MM.1S (cell line): Measurements from ENCODE around the gene SLC35F1.

Source experiments
- DNase-seq: peaks from one replicate; pipeline ENCODE4 v3.0.0-alpha.2; 2015
- H2AFZ ChIP-seq: fragments of 300-600 bp; sonication (generic); 2 replicates; pipeline ENCODE4 v1.6.0; 2016; ENCODE audit warnings: antibody characterized with exemption, low read length
- H3F3A ChIP-seq: fragments of 300-600 bp; sonication (generic); 2 replicates; pipeline ENCODE4 v1.6.1; 2016; ENCODE audit warnings: mild to moderate bottlenecking, antibody characterized with exemption, low read length, moderate library complexity, mixed read lengths; ENCODE audit not compliant: insufficient read depth
- H3K27ac ChIP-seq: fragments of 300-600 bp; sonication (generic); 2 replicates; pipeline ENCODE4 v1.5.1; 2016; ENCODE audit warnings: mild to moderate bottlenecking, low read length
- H3K27me3 ChIP-seq: fragments of 300-600 bp; sonication (generic); replicated peaks from 2 replicates; pipeline ENCODE4 v1.6.0; 2016; ENCODE audit warnings: low read length; ENCODE audit not compliant: insufficient read depth
- H3K36me3 ChIP-seq: fragments of 300-600 bp; sonication (generic); replicated peaks from 2 replicates; pipeline ENCODE4 v1.6.1; 2016; ENCODE audit warnings: mild to moderate bottlenecking, low read length, mixed read lengths; ENCODE audit not compliant: insufficient read depth
- H3K4me1 ChIP-seq: fragments of 300-600 bp; sonication (generic); 2 replicates; pipeline ENCODE4 v1.6.1; 2016; ENCODE audit warnings: low read length, mixed read lengths
- H3K4me2 ChIP-seq: fragments of 300-600 bp; sonication (generic); 2 replicates; pipeline ENCODE4 v1.6.0; 2016; ENCODE audit warnings: low read depth, low read length
- H3K4me3 ChIP-seq: fragments of 300-600 bp; sonication (generic); 2 replicates; pipeline ENCODE4 v1.5.1; 2016; ENCODE audit warnings: low read length, mixed read lengths
- H3K79me2 ChIP-seq: fragments of 300-600 bp; sonication (generic); 2 replicates; pipeline ENCODE4 v1.6.1; 2016; ENCODE audit warnings: mixed run types, low read length, mixed read lengths
- H3K9ac ChIP-seq: fragments of 300-600 bp; sonication (generic); 2 replicates; pipeline ENCODE4 v1.6.1; 2016; ENCODE audit warnings: low read length, mixed read lengths
- H3K9me2 ChIP-seq: fragments of 300-600 bp; sonication (generic); replicated peaks from 2 replicates; pipeline ENCODE4 v1.6.1; 2016; ENCODE audit warnings: mild to moderate bottlenecking, low read length, mixed read lengths; ENCODE audit not compliant: insufficient read depth
- H3K9me3 ChIP-seq: fragments of 300-600 bp; sonication (generic); replicated peaks from 2 replicates; pipeline ENCODE4 v1.6.1; 2016; ENCODE audit warnings: mild to moderate bottlenecking, low read length, mixed read lengths; ENCODE audit not compliant: insufficient read depth
- H4K20me1 ChIP-seq: fragments of 300-600 bp; sonication (generic); 2 replicates; pipeline ENCODE4 v1.6.1; 2016; ENCODE audit warnings: mild to moderate bottlenecking, low read length, moderate library complexity, mixed read lengths; ENCODE audit not compliant: insufficient read depth
- EZH2 ChIP-seq: fragments of 300-600 bp; sonication (generic); optimal IDR thresholded peaks from 2 replicates; pipeline ENCODE3; 2017; ENCODE audit warnings: low read depth, mild to moderate bottlenecking, antibody characterized with exemption, low read length, mixed read lengths
- EZH2phosphoT487 ChIP-seq: fragments of 300-600 bp; sonication (generic); IDR thresholded peaks from 2 replicates; pipeline ENCODE4 v1.6.1; 2018; ENCODE audit warnings: antibody characterized with exemption, low read length
- TF ChIP-seq, protein P1 (sequence below): fragments of 300-600 bp; sonication (generic); IDR thresholded peaks from 2 replicates; pipeline ENCODE4 v1.5.1; 2016; ENCODE audit warnings: antibody characterized with exemption, low read length, mixed read lengths

Gene SLC35F1

DNA sequence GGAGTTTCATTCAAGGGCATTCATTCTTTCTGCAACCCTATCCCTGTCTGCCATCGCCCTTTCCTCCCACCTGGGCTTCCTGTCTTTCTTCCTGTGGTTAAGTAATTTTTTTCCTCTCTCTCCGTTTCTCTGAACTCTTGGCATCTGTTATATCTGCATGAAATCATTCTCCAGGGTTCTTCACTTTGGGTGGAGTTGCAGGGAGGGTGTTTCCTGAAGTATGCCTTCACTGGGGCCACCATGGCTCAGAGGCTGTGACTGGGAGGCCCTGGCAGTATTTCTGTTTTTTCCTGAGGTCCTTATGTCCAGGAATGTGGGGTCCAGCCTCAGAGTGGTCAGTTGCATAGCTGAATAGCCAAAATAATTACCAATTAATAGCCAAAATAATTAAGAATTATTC, 137.2 kb downstream of the SLC35F1 start:
- TF ChIP-seq, protein P1, sequence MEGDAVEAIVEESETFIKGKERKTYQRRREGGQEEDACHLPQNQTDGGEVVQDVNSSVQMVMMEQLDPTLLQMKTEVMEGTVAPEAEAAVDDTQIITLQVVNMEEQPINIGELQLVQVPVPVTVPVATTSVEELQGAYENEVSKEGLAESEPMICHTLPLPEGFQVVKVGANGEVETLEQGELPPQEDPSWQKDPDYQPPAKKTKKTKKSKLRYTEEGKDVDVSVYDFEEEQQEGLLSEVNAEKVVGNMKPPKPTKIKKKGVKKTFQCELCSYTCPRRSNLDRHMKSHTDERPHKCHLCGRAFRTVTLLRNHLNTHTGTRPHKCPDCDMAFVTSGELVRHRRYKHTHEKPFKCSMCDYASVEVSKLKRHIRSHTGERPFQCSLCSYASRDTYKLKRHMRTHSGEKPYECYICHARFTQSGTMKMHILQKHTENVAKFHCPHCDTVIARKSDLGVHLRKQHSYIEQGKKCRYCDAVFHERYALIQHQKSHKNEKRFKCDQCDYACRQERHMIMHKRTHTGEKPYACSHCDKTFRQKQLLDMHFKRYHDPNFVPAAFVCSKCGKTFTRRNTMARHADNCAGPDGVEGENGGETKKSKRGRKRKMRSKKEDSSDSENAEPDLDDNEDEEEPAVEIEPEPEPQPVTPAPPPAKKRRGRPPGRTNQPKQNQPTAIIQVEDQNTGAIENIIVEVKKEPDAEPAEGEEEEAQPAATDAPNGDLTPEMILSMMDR: no peak
- TF ChIP-seq EZH2: no peak
- TF ChIP-seq EZH2phosphoT487: no peak
- Histone ChIP-seq H4K20me1 (no peaks in the 10 kb centered on the region), H3K27me3 (no peaks in the 10 kb centered on the region), H3K9me2 (no peaks in the 10 kb centered on the region), H3K27ac (no peak overlapping the region), H2AFZ (no peak overlapping the region), H3K9me3 (no peaks in the 10 kb centered on the region), H3K4me2 (no peak overlapping the region), H3K4me1 (no peaks in the 10 kb centered on the region), H3K4me3 (no peak overlapping the region), H3K9ac (no peak overlapping the region), H3F3A (no peaks in the 10 kb centered on the region), H3K36me3 (no peaks in the 10 kb centered on the region), H3K79me2 (no peaks in the 10 kb centered on the region)
- DNase-seq: no peak

DNA sequence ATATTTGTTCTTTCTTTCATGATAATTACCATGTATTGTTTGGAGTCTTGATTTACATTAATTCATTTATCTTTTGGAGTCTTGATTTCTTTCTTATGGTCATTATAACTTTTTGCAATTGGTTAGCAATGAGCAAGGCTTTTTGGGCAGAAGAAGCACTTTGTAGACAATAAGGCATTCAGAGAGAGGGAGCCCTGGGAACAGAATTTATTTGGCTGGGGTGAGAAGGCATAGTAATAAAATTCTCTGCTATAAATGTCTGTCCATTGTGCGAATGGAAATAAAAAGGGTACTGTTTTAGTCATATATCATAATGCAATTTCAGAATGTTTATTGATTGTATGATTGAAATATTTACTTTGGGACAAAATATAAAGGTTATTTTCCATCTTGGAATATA, 147.0 kb downstream of the SLC35F1 start:
- Histone ChIP-seq H3K36me3 (no peaks in the 10 kb centered on the region), H4K20me1 (no peaks in the 10 kb centered on the region), H3K4me3 (no peak overlapping the region), H3K79me2 (no peaks in the 10 kb centered on the region), H2AFZ (no peak overlapping the region), H3K4me2 (no peak overlapping the region), H3K27ac (no peak overlapping the region), H3F3A (no peaks in the 10 kb centered on the region), H3K9ac (no peak overlapping the region), H3K27me3 (no peaks in the 10 kb centered on the region), H3K9me2 (no peaks in the 10 kb centered on the region), H3K4me1 (no peaks in the 10 kb centered on the region), H3K9me3 (no peaks in the 10 kb centered on the region)
- DNase-seq: no peak
- TF ChIP-seq, protein P1: no peak
- no peak for TF ChIP-seq EZH2
- TF ChIP-seq EZH2phosphoT487: no peak

DNA sequence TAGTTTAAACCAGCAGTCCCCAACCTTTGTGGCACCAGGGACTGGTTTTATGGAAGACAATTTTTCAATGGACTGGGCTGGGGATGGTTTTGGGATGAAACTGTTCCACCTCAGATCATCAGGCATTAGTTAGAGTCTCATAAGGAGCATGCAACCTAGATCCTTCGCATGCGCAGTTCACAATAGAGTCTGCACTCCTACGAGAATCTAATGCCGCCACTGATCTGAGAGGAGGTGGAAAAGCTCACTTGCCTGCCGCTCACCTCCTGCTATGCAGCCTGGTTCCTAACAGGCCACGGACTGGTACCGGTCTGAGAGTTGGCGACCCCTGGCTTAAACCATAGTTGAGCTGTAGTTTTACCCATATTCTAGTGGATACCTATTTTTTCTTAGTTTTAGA, 154.6 kb downstream of the SLC35F1 start:
- no peak for TF ChIP-seq EZH2phosphoT487
- TF ChIP-seq EZH2: no peak
- TF ChIP-seq, protein P1: no peak
- no peak for DNase-seq
- H3K36me3 ChIP-seq: no peaks in the 10 kb centered on the region
- no peak overlapping the region for H3K27ac ChIP-seq
- no peak overlapping the region for H3K4me2 ChIP-seq
- H3K79me2 ChIP-seq: no peaks in the 10 kb centered on the region
- no peaks in the 10 kb centered on the region for H3K27me3 ChIP-seq
- H2AFZ ChIP-seq: no peak overlapping the region
- H4K20me1 ChIP-seq: no peaks in the 10 kb centered on the region
- H3K4me1 ChIP-seq: no peaks in the 10 kb centered on the region
- H3K9ac ChIP-seq: no peak overlapping the region
- no peaks in the 10 kb centered on the region for H3F3A ChIP-seq
- no peak overlapping the region for H3K4me3 ChIP-seq
- no peaks in the 10 kb centered on the region for H3K9me3 ChIP-seq
- H3K9me2 ChIP-seq: no peaks in the 10 kb centered on the region

DNA sequence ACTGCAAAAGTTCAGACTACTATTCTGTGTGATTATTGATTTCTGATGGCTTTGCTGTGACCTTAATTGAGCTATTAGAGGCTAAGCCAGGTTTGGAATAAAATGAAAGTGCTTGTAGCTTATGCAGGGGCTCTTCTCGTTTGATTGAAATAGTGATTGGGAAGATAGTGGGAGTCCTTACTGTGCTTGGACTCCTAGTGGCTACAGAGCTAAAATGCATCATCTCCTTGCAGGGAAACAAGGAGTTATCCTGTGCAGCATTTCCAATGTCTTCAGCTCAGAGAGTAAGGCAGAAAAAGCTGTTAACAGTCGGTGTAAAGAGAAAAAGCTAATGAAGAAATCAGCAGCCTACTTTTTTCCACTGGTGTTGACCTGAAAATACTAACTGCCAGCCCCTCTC, 173.5 kb downstream of the SLC35F1 start:
- no peaks in the 10 kb centered on the region for H3K79me2 ChIP-seq
- TF ChIP-seq, protein P1: no peak
- TF ChIP-seq EZH2 (no peak), EZH2phosphoT487 (no peak)
- no peak for DNase-seq

More for the DNA sequence above, 173.5 kb downstream of the SLC35F1 start:
- H3F3A ChIP-seq: no peaks in the 10 kb centered on the region
- no peak overlapping the region for H3K4me3 ChIP-seq
- no peaks in the 10 kb centered on the region for H3K36me3 ChIP-seq
- no peak overlapping the region for H3K9ac ChIP-seq
- no peaks in the 10 kb centered on the region for H3K9me3 ChIP-seq
- H4K20me1 ChIP-seq: no peaks in the 10 kb centered on the region
- no peak overlapping the region for H3K4me2 ChIP-seq
- H2AFZ ChIP-seq: no peak overlapping the region
- no peaks in the 10 kb centered on the region for H3K27me3 ChIP-seq
- no peaks in the 10 kb centered on the region for H3K4me1 ChIP-seq
- H3K27ac ChIP-seq: no peak overlapping the region
- no peaks in the 10 kb centered on the region for H3K9me2 ChIP-seq
